ENCODE data around the gene GPSM1. TPM values are rescaled to one million over a fixed set of nuclear protein-coding genes. Genes with fewer than 3 reads are reported as not detected.

The GPSM1 gene
- total RNA-seq, 1 experiment from 2014 or later = 24.7 TPM

- Mint-ChIP-seq H3K4me1 (no peaks in the 10 kb centered on the region), H3K36me3 (ENCODE audit: insufficient read depth in 1 of 3, low read depth in 3 of 3) (no peaks in the 10 kb centered on the region), H3K9me3 (no peaks in the 10 kb centered on the region), H3K27me3 (ENCODE audit: low read depth) (peaks cover 6% of the 10 kb centered on the region), H3K4me3 (no peak overlapping the region), H3K27ac (no peak overlapping the region)
- H3K23ac ChIP-seq (ENCODE audit: insufficient read length, low read depth, low read length) = no peak overlapping the region
- peak; percentile 30; the same call in 2 of the 3 replicates for TF ChIP-seq CTCF (conservative IDR thresholded peaks at IDR 0.05)
- H3K79me2 ChIP-seq (ENCODE audit: insufficient read depth, low read length) = no peaks in the 10 kb centered on the region
- H3K9ac ChIP-seq (ENCODE audit: extremely low read depth, insufficient read length, low read length) = no peak overlapping the region
- H3K56ac ChIP-seq (ENCODE audit: insufficient read length, low read depth, low read length) = no peak overlapping the region
- H3T11ph ChIP-seq (ENCODE audit: low read length) = no peak overlapping the region
- H2BK15ac ChIP-seq (ENCODE audit: low read depth, low read length) = no peak overlapping the region
- no peak overlapping the region for H3K4ac ChIP-seq (ENCODE audit: low read depth, low read length)
- no peak overlapping the region for H2BK12ac ChIP-seq (ENCODE audit: insufficient read length, low read depth, low read length)
- no peak overlapping the region for H4K5ac ChIP-seq (ENCODE audit: insufficient read length, low read depth, low read length)
- no peak overlapping the region for H4K8ac ChIP-seq (replicated peaks; ENCODE audit: insufficient read length, low read depth, low read length)
- H2BK120ac ChIP-seq (ENCODE audit: low read depth, low read length, poor library complexity, severe bottlenecking) = no peak overlapping the region
- H4K91ac ChIP-seq (ENCODE audit: insufficient read length, low read depth, low read length) = no peak overlapping the region
- no peak overlapping the region for H2AK5ac ChIP-seq (ENCODE audit: insufficient read length, low read length)
- peaks cover 12% of the 10 kb centered on the region for H3K9me3 ChIP-seq (ENCODE audit: control insufficient read depth, low read depth, low read length)
- no peak overlapping the region for H2AFZ ChIP-seq (ENCODE audit: low read length)
- no peaks in the 10 kb centered on the region for H3K27me3 ChIP-seq (ENCODE audit: insufficient read depth, low read length)
- H3K4me2 ChIP-seq (ENCODE audit: insufficient read depth, insufficient read length, low read length) = no peak overlapping the region
- H3K79me1 ChIP-seq (ENCODE audit: insufficient read depth, low read depth, low read length, poor library complexity, severe bottlenecking) = no peaks in the 10 kb centered on the region
- H3K14ac ChIP-seq (ENCODE audit: insufficient read depth, low read length) = no peak overlapping the region
- H3K18ac ChIP-seq (ENCODE audit: insufficient read length, low read depth, low read length) = no peak overlapping the region
- no peaks in the 10 kb centered on the region for H4K20me1 ChIP-seq (ENCODE audit: control insufficient read depth, insufficient read depth, insufficient read length)
- H3K4me1 ChIP-seq (ENCODE audit: insufficient read depth, low read length) = no peaks in the 10 kb centered on the region
- H2BK5ac ChIP-seq (ENCODE audit: insufficient read length, low read length) = no peak overlapping the region
- H2BK20ac ChIP-seq (ENCODE audit: low read depth, low read length, poor library complexity, severe bottlenecking) = no peak overlapping the region
- no peaks in the 10 kb centered on the region for H3K23me2 ChIP-seq (ENCODE audit: insufficient read length, low read depth, low read length, poor library complexity, severe bottlenecking)
- no peak overlapping the region for H3K27ac ChIP-seq (ENCODE audit: insufficient read length, low read depth, low read length)
- no peak for DNase-seq
- no CpG with 5 or more reads among the region's 30 CpGs for WGBS (ENCODE audit: extremely low coverage, insufficient read length, low lambda C conversion rate)
Observed at GRCh38 chr9:136289651-136290507, 37.5 kb upstream of the GPSM1 start.
